Ureter (tissue), 1 donor: ENCODE results near the gene PKN2. TPM values are rescaled to one million over a fixed set of nuclear protein-coding genes. Genes with fewer than 3 reads are reported as not detected.

ENCODE experiments used
- DNase-seq: peaks from one replicate; pipeline ENCODE4 v3.0.0-alpha.2; 2020; ENCODE audit warnings: low spot score
- total RNA-seq: library from RNA; stranded (reverse); gene quantifications from one replicate; pipeline ENCODE4 v1.2.4, GENCODE V29; 2023
- donor health status: DM: yes; HTN: yes; CAD: no.

The PKN2 gene
- total RNA-seq, 1 donor from 2014 or later = 95.4 TPM

- no peak for DNase-seq
These were observed 51.3 kb downstream of the PKN2 start for GRCh38 chr1:88735382-88735781.

- no peak for DNase-seq
These were observed 51.8 kb downstream of the PKN2 start for GRCh38 chr1:88735909-88736308.

DNA sequence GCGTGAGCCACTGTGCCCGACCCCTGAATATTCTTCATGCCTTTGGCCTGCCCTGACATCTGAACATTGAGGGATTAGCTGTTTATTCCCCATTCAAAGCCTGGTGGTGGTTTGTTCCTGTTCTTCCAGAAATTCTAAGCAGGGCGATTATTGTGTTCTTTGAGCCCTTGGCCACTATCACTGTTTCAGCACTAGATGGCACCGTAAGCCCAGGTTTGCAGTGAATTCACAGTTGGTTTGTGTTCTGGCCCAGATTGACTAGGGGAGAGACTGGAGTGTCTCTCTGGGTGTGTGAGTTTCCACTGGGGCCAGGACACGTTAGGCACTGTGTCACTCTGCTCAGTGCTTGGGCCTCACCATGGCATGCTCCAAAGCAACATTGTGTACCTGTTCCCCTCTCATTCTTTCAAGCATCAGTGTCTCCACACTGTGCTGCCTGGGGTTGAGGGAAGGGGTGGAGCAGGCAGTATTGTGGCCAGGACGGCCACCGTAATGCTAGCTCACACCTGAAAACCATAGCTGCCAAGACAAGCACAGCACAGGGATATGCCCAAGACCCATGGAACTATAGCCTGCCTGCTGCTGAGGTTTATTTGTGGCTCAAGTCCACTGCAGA, 52.7 kb downstream of the PKN2 start:
- DNase-seq = no peak

DNA sequence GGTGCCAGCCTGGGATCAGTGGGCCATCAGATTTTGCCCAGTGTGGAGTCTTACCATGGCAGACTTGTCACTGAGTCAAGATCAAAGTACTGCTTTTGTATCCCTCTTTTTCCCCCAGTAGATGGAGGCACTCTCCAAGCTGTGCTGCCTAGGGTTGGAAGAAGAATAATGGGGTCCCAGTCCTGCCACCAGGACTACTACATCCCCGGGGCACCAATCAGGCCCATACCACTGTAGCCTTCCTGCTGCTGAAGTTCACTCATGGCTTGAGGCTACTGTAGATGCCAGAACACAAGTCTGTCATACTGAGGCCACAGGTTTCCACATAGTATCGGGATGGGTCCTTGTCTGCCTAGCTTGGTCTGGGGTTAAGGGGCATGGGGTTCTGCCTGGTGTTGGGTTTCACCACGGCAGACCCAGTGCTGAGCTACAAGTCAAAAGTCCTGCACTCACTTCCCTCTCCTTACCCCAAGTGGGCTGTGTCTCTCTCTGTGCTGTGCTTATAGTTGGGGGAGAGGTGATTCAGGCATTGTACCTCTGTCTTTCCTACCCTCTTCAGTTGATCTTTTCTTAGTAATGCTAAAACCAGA, 53.4 kb downstream of the PKN2 start:
- no peak for DNase-seq

DNA sequence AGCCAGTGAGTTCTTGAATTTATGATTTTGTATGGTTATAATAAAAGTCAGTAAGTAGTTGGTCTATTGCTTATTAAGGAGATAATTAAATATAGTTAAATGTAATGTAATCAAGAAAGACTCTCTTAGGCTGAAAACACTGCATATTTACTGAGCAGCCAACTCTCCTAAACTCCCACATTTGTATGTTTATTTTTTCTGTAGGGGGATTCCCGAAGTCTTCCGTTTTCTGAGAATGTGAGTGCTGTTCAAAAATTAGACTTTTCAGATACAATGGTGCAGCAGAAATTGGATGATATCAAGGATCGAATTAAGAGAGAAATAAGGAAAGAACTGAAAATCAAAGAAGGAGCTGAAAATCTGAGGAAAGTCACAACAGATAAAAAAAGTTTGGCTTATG, 56.7 kb downstream of the PKN2 start:
- no peak for DNase-seq

DNA sequence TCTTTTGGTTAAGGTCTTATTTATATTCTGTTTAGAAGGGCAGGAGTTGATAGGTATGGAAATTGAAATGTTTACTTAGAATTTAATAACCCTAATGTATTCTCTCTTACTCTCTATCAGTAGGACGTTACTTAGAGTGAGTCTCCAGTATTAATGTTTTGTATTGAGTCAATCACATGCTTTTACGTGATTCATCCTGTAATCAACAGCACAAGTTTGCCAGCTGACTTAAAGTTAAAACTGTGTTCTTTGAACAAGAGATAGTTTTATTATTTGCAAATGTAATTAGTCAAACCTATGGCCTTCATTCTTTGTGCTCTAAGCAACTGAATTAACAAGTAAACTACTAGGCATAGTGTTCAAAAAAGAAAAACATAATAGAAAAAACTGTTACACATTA, 57.3 kb downstream of the PKN2 start:
- DNase-seq = no peak

- no peak for DNase-seq
These were observed 58.5 kb downstream of the PKN2 start for GRCh38 chr1:88742531-88742930.

GRCh38 chr1:88744142-88744541, 60.1 kb downstream of the PKN2 start:
- no peak for DNase-seq

- no peak for DNase-seq
These were observed 62.8 kb downstream of the PKN2 start for GRCh38 chr1:88746916-88747315.

DNA sequence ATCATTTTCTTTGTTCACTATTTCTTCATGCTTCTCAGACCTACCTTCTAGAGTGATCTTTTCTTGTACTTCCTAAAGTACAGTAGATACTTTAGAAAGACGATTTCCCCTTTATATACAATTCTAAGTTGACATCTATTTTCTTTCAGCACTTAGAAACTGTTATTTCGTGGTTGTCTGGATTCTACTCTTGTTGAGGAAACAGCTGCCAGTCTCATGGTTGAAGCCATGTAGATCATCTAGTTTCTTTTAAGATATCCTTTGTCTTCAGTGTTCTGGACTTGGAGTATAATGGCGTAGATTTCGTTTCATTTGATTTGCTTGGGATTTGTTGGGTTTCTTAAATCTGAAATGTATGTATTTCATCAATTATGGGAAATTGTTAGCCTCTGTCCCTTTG, 67.6 kb downstream of the PKN2 start:
- no peak for DNase-seq

DNA sequence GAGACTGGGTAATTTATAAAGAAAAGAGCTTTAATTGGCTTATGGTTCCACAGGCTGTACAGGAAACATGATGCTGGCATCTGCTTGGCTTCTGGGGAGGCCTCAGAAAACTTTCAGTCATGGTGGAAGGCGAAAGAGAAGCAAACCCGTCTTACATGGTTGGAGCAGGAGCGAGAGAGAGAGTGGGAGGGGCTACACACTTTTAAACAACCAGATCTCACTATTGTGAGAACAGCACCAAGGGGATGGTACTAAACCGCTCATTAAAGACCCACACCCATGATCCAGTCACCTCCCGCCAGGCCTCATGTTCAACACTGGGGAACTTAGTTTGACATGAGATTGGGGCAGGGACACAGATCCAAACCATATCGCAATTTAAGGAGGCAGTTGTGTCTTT, 69.4 kb downstream of the PKN2 start:
- no peak for DNase-seq

DNA sequence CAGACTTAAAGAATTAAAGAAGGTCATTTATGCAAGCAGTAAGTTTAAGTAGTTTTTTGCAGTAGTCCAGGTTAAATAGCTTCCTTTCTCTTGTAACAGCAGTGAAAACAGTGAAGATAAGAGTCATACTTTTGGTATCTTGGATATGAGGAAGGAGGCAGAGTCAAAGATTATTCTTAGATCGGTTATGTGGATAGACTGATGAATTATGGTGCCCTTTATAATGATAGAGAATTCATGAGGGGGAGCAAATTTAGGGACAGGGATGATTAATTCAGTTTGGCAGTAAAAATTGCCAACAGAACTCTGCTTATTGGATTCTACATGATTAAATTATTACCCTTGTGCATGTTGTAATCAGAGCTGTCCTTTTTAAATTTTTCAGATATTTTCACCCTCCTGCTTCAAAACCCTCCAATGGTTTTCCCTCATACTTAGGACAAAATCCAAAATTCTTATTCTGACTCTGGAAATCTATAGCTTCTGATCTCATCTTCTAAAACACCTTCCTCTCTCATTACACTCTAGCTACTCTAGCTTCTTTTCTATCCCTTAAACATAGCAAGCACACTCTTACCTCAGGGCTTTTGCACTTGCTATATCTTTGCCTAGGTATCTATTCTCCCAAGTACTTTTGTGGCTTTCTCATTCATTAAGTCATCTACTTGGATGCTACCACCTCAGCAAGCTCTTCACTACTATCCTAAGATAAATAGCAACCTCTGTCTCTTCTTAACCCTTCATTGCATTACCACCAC, 79.8 kb downstream of the PKN2 start:
- no peak for DNase-seq

DNA sequence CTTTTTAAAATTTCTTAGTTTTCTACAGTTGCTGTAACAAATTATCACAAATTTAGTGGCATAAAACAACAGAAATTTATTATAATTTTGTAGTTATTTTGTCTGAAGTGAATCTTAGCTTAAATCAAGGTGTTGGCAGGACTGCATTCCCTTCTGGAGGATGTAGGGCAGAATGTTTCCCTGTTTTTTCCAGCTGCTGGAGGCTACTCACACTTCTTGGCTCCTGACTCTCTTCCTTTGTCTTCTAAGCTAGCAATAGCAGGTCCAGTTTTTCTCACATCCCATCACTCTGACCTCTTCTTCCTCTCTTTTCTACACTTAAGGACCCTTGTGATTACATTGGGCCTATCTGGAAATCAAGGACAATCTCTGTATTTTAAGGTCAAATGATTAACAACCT, 84.1 kb downstream of the PKN2 start:
- DNase-seq = no peak

DNA sequence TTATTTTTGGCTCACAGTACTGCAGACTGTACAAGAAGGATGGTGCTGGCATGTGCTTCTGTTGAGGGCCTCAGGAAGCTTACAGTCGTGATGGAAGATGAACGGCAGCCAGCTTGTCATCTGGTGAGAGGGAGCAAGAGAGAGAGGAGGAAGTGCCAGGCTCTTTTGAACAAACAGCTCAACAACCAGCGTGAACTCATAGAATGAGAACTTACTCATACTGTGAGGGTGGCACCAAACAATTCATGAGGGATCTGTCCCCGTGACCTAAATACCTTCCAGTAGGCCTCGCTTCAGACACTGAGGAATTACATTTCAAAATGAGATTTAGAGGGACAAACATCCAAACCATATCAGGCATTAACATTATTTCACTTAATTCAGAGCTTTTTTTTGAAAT, 84.7 kb downstream of the PKN2 start:
- DNase-seq = no peak

DNA sequence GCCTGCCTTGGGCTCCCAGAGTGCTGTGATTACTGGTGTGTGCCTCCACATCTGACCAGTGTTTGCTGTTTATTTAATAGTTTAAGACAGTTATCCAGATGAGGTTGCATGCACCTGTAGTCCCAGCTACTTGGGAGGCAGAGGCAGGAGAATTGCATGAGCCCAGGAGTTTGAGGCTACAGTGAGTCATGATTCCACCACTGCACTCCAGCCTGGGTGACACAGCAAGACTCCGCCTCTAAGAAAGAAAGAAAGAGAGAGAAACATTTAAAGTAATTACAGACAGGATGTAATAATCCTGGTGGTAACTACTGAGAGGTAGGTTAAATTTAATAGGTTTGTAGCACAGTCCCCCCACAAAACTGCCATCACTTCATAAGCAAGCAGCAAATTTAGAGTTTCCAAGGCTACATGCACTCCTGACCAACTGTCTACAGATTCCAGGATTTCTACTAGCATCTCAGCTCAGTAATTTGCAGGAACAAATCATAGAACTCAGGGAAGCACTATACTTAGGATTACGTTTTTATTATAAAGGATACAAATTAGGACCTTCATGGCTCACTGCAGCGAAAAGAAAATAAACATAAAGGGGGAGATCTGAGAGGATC, 89.6 kb downstream of the PKN2 start:
- no peak for DNase-seq

GRCh38 chr1:88774151-88774556, 90.1 kb downstream of the PKN2 start:
- no peak for DNase-seq

DNA sequence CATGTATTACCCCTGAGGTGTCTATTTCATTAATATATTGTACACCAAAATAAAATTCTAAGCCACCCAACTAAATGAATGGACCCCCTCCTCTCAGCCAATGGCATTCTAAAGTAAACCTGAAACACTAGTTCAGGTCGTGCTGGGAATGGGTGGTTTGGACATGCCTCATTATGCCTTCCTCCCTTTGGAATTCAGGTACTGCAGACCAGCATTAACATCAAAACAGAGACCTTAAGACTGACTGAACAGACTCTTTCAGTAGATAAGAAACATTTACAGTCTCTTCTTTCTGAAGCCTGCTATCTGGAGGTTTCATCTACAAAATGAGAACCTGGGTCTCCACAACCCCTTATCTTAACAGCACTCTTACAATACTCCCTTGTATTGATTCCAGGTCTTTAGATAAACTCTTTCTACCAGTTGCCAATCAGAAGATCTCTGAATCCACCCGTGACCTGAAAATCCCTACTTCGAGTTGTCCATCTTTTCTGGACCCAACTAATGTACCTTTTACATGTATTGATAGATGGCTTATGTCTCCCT, 93.6 kb downstream of the PKN2 start:
- no peak for DNase-seq

DNA sequence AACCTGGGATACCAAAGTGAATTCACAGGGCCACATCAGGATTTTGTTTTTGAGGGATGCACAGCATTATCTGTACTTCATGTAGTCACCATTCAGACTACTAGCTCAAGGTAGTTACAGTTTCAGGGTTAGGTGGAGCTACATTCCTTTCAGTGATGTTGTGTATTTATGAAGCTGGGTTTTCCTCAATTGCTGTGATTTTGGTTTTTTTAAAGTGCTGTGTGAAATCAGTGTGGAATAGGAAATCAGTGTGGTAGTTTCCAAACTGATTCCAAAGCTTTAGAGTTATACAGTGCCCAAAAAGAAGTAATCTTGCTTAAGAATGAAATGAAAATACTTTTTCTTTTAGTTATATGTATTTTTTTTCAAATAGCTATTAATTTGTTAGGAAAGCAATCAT, 95.8 kb downstream of the PKN2 start:
- no peak for DNase-seq

DNA sequence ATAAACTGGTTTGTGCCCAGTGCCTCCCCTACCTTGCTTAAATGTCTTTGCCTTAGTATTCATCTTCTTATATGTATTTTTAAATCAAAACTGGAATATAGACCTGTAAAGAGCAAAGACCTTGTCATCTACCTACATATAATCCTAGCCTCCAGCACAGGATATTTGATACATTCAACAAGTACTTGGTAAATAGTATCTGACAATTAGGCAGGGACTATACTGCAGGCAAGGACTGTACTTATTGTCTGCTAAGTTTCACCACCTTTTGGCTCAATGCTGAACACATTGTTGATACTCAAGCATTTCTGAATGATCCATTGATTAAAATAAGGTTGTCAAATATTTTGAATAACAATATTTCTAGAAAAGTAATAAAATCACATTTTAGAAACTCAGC, 96.4 kb downstream of the PKN2 start:
- DNase-seq = no peak

DNA sequence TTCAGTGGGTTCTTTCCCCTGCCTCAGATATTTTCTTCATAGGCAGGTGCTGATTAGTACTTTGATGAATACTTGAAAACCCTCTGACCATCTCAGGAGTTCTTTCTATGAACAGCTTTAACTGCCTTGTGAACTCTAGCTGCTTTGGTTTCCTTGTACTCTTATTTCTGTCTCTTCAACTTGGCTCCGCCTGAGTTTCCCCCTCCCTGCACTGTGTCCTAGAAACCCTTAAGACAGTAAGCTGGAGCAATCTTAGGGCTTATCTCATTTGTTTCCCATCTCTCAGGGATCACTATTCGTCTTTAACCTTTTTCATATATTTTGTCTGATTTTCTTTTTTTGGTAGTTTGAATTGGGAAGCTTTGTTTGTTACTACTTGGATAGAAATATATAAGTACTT, 99.1 kb downstream of the PKN2 start:
- no peak for DNase-seq

GRCh38 chr1:88784551-88784950, 100.5 kb downstream of the PKN2 start:
- DNase-seq = no peak

- no peak for DNase-seq
These were observed 103.2 kb downstream of the PKN2 start for GRCh38 chr1:88787023-88787903.
